LNCaP clone FGC (cell line): ENCODE measurements around the gene NQO1.
A peak's percentile ranks its signal among the peaks of the same experiment; 100 is the strongest.
"Not testable (repeated sequence)": the region's sequence is repeated elsewhere in the genome, so short reads cannot be mapped to it uniquely, and the experiment has no call there.

Source experiments
- DNase-seq: peaks from one replicate; pipeline ENCODE4 v3.0.0-alpha.2; 2011; ENCODE audit warnings: low read depth
- H3K4me3 ChIP-seq: 2 replicates; pipeline ENCODE4 v1.5.1; 2011; ENCODE audit warnings: mild to moderate bottlenecking, low read depth, low read length, control low read depth
- TF ChIP-seq, protein P1 (sequence below): IDR thresholded peaks from 2 replicates; pipeline ENCODE4 v1.5.1; 2012; ENCODE audit warnings: mild to moderate bottlenecking; ENCODE audit not compliant: control insufficient read depth, insufficient read depth; ENCODE audit errors: extremely low read depth

NQO1 gene

DNA sequence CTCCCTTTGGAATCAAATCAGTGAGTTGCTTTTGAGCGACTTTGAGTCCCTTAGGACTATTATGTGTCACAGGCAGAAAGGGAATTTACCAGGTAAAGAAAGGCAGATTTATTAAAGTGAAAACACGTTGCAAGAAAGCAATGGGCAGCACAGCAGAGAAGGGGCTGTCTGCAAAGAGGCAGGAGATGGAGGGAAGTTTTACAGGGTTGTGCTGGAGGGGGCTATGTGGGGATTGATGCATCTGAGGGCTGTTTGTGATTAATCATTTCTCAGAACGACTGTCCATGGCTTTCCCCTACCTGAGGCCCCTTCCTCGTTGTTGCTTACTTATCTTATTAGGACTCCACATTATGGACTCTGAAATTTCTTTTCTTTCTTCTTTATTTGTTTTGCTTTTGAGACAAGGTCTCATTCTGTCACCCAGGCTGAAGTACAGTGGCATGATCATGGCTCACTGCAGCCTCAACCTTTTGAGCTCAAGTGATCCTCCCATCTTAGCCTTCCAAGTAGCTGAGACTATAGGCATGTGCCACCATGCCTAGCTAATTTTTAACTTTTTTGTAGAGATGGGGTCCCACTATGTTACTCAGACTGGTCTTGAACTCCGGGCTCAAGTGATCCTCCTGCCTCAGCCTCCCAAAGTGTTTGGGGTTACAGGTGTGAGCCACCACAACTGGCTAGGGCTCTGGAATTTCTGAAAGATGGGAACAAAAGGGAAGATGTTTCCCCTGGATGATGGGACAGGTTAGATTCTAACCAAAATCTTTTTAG is 41.3 kb upstream of the NQO1 start:
- TF ChIP-seq, protein P1, sequence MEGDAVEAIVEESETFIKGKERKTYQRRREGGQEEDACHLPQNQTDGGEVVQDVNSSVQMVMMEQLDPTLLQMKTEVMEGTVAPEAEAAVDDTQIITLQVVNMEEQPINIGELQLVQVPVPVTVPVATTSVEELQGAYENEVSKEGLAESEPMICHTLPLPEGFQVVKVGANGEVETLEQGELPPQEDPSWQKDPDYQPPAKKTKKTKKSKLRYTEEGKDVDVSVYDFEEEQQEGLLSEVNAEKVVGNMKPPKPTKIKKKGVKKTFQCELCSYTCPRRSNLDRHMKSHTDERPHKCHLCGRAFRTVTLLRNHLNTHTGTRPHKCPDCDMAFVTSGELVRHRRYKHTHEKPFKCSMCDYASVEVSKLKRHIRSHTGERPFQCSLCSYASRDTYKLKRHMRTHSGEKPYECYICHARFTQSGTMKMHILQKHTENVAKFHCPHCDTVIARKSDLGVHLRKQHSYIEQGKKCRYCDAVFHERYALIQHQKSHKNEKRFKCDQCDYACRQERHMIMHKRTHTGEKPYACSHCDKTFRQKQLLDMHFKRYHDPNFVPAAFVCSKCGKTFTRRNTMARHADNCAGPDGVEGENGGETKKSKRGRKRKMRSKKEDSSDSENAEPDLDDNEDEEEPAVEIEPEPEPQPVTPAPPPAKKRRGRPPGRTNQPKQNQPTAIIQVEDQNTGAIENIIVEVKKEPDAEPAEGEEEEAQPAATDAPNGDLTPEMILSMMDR = no peak

DNA sequence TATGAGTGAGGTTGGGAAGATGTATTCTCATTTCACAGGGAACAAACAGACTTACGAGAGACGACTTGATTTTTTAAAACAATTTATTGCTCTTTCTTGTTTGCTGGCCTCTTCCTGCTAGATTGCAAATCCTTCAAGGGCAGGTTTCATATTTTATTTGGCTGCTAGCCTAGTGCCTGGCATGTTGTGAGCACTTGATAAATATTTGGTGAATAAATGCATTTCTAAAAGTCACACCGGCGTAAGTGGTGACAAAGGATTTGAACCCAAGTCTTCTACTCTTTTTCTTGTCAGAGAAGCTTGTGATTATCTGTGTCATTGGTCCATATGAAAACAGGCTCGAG is 37.2 kb upstream of the NQO1 start:
- DNase-seq = peak; percentile 90
- TF ChIP-seq, protein P1 = no peak
- peak overlapping the region; percentile 94 for H3K4me3 ChIP-seq

More for the DNA sequence above, 41.3 kb upstream of the NQO1 start:
- no peak for DNase-seq
- no peak overlapping the region for H3K4me3 ChIP-seq

DNA sequence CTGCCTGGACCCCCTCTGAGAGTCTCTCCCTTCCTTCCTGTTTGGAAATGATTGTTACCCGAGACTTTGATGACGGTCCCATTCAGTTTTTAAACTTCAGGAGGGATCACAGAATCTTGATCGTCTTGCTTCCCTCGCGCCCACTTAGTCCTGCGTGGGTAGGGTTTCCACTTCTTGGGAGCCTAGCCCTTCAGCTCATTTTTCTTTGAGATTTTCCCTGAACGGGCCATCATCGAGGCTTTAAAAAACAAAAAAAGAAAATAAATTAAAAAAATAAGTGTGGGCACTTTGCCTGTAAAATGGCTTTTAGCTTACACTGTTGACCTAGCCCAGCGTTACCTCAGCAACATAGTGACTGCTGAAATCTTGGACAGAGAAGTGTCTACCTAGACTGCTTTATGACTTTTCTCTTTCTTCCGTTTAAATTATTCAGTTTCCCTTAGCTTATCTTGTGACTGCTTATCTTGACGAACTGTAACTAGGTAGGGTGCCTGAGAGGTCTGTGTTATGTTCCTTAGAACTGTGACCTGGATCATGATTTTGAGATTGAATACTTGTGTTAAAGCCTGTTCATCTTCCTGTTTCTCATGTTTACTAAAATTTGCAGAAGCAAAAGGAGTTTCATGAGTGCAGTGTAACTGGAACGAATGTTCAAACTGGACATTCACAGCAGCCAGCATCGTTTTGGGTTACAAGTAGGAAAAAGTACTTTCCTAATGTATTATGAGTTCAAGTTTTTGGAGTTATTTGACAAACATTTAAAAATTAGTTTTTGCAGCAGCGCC is 36.6 kb upstream of the NQO1 start:
- TF ChIP-seq, protein P1 = no peak

DNA sequence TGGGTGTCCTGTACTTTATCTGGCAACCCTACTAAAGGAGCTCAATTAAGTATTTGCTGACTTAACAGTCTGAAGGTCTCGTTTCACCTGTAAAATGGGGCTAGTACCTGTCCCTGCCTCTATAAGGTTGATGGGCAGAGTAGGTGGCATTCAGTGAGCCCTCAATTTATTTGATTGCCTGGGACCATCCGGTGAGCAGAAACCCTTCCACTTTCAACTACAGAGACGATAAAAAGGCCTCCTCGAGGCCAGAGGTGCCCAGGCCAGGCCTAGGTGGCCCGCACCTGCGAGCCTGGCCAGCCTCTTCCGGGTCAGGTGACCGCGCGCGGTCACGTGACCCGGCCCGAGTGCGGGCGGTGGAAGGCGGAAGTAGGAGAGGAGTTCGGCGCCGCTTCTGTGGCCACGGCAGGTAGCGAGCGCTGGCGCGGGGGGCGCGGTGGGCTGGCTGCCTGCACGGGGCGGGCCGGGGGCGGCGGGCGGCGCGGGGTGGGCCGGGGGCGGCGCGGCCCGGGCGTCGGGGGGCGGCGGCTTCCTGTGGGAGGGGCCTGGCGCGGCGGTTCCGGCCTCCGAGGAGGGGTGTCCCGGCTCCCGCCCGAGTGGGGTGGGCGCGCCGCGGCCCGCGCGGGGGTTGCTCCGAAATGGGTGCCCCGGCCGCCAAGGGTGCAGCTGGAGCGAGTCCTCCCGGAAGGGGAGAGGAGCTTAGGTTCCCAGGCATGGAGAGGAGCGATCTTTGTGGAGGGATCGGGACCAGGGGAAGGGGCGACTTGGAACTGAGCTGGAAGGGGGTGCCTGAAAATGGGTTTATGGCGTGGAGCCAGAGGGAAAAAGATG is 35.8 kb upstream of the NQO1 start, which contains the start of gene WWP2:
WWP2 (plus strand) TSS at position 350 of the 831 bp plus-strand sequence. CDS start 24,679 bp downstream, outside the sequence.
- H3K4me3 ChIP-seq = peak within 1 kb of the TSS; percentile 94
- TF ChIP-seq, protein P1 = no peak
- peak; percentile 49 for DNase-seq

More for the DNA sequence above, 36.6 kb upstream of the NQO1 start:
- H3K4me3 ChIP-seq = peak overlapping the region; percentile 94
- DNase-seq = peak; percentile 42

DNA sequence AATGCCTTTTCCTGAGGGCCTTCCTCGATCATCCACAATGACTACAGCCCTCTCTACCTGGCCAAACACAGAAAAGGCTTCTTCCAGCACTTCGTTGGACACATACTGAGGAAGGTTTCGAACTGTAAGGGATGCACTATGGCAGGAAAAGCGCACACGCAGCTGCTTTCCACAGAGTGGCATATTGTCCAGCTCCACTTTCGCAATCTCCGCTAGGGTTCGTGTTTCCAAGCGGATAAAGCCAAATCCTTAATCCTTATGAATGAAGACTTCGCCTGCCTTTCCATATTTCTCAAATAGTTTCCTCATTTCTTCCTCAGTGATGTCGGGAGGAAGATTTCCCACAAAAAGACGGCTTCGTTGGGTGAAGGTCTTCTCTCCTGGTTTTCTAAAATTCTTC is 31.0 kb upstream of the NQO1 start:
- DNase-seq, H3K4me3 ChIP-seq: not testable (repeated sequence)

DNA sequence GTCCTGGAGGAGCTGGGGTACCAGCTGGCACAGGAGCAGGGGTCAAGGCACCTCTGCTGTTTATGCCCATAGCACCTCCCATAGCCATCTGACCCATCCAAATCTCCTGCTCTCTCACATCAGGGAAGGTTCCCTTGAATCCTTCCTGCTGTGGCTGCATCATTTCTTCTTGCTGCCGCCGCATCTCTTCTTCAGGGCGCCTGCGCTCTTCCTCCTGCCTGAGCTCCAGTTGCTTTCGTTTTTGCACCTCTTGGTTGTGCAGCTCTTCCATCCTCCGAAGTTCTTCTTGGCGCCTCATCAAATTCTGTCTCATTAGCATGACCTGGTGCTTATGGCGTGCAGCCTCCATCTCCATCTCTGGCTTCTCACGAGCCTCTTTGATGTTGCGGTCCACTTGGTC is 30.3 kb upstream of the NQO1 start:
- no peak for DNase-seq
- H3K4me3 ChIP-seq = no peak overlapping the region
- TF ChIP-seq, protein P1 = no peak
